H1 (cell line): ENCODE data around the gene NMUR1.

Experiments used
- CHD1 ChIP-seq: IDR thresholded peaks from 2 replicates; pipeline ENCODE4 v1.6.1; 2012; ENCODE audit warnings: low read depth, low read length, improper control_type of control experiment
- EP300 ChIP-seq, 2 experiments: IDR thresholded peaks; 1 replicate in 1 of 2; 2 replicates in 1 of 2; pipeline ENCODE4 v1.6.1; 2011 to 2012; ENCODE audit warnings: low read depth in 2 of 2, low read length in 2 of 2, mild to moderate bottlenecking in 2 of 2, borderline replicate concordance in 1 of 2, inconsistent platforms in 1 of 2, moderate library complexity in 1 of 2
- JUN ChIP-seq: IDR thresholded peaks from 2 replicates; pipeline ENCODE4 v1.6.1; 2011; ENCODE audit warnings: low read depth, mild to moderate bottlenecking, improper control_type of control experiment, low read length
- POLR2A ChIP-seq, 2 experiments: IDR thresholded peaks; 1 replicate in 1 of 2; 2 replicates in 1 of 2; pipeline ENCODE4 v1.6.1; 2011; ENCODE audit warnings: low read depth in 2 of 2, low read length in 2 of 2, mild to moderate bottlenecking in 2 of 2; ENCODE audit errors: control extremely low read depth in 1 of 2
- RBBP5 ChIP-seq: IDR thresholded peaks from 2 replicates; pipeline ENCODE4 v1.7.1; 2012; ENCODE audit warnings: low read depth, mild to moderate bottlenecking, inconsistent platforms, low read length, moderate library complexity, borderline replicate concordance
- SIX5 ChIP-seq: IDR thresholded peaks from 2 replicates; pipeline ENCODE4 v1.6.1; 2011; ENCODE audit warnings: mild to moderate bottlenecking, low read depth, low read length
- SP1 ChIP-seq: IDR thresholded peaks from 2 replicates; pipeline ENCODE4 v1.6.1; 2011; ENCODE audit warnings: low read depth, low read length
- YY1 ChIP-seq: IDR thresholded peaks from 2 replicates; pipeline ENCODE4 v1.6.1; 2011; ENCODE audit warnings: low read depth, mild to moderate bottlenecking, low read length
- TF ChIP-seq, protein P1 (sequence below), 3 experiments: IDR thresholded peaks; 1 replicate in 2 of 3; 2 replicates in 1 of 3; pipeline versions ENCODE4 v1.5.1 to v1.6.1; 2011; ENCODE audit warnings: low read length in 3 of 3, mild to moderate bottlenecking in 3 of 3, inconsistent platforms in 2 of 3, low read depth in 1 of 3, moderate library complexity in 1 of 3; ENCODE audit not compliant: insufficient read depth in 1 of 3; ENCODE audit errors: control extremely low read depth in 1 of 3

DNA sequence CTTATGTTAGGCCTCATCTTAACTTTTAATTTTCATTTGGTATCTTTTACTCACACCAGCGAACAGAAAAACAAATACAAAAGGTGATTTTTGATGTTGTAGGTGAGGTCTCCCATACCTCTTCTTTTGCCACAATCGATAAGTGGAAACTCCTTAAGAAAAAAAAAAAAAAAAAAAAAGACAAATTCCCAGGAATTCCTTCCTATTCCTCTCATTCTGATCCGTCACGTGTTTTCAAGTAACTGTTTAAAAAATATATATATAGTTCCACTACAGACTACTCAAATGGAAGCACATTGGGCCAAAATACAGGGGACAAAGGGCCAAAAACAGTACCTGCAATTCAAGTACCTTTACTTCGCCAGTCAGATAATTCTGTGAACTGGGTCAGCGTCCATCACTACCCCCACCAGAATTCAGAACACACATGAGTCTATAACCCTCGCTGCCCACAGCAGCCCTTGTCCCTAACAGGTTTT lies 16.5 kb downstream of the NMUR1 start:
- TF ChIP-seq EP300 (IDR thresholded peaks at IDR 0.05; ENCODE audit: borderline replicate concordance in 1 of 2, low read depth in 2 of 2, low read length in 2 of 2): no peak
- no peak for TF ChIP-seq JUN
- TF ChIP-seq RBBP5: no peak
- TF ChIP-seq SIX5: no peak
- TF ChIP-seq, protein P1, sequence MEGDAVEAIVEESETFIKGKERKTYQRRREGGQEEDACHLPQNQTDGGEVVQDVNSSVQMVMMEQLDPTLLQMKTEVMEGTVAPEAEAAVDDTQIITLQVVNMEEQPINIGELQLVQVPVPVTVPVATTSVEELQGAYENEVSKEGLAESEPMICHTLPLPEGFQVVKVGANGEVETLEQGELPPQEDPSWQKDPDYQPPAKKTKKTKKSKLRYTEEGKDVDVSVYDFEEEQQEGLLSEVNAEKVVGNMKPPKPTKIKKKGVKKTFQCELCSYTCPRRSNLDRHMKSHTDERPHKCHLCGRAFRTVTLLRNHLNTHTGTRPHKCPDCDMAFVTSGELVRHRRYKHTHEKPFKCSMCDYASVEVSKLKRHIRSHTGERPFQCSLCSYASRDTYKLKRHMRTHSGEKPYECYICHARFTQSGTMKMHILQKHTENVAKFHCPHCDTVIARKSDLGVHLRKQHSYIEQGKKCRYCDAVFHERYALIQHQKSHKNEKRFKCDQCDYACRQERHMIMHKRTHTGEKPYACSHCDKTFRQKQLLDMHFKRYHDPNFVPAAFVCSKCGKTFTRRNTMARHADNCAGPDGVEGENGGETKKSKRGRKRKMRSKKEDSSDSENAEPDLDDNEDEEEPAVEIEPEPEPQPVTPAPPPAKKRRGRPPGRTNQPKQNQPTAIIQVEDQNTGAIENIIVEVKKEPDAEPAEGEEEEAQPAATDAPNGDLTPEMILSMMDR (IDR thresholded peaks at IDR 0.05; ENCODE audit: control extremely low read depth in 1 of 3, insufficient read depth in 1 of 3, low read depth in 1 of 3, low read length in 3 of 3): no peak
- TF ChIP-seq YY1: no peak
- TF ChIP-seq CHD1: no peak
- TF ChIP-seq SP1: no peak
- no peak for TF ChIP-seq POLR2A (IDR thresholded peaks at IDR 0.05; ENCODE audit: control extremely low read depth in 1 of 2, low read depth in 2 of 2, low read length in 2 of 2)
